A549 (cell line): ENCODE results near the gene MORC3.

Source experiments
- CEBPB ChIP-seq, 2 experiments: fragments of >200 bp in 1 of 2; sonication (Bioruptor Twin) in 1 of 2; formaldehyde crosslinking in 1 of 2; IDR thresholded peaks; 2 replicates each; pipeline ENCODE4 v1.6.1; 2012 to 2016
- EHMT2 ChIP-seq: fragments of 200-600 bp; sonication (generic); IDR thresholded peaks from 2 replicates; pipeline ENCODE4 v1.6.1; 2016; ENCODE audit warnings: antibody characterized with exemption, low read depth, mild to moderate bottlenecking, moderate library complexity
- EP300 ChIP-seq, 2 experiments: fragments of >200 bp; sonication (Bioruptor Twin); formaldehyde crosslinking; IDR thresholded peaks; 2 replicates in 1 of 2; 3 replicates in 1 of 2; pipeline ENCODE4 v1.6.1; 2016 to 2017
- FOSL2 ChIP-seq, 2 experiments: fragments of 450-650 bp in 1 of 2; fragments of >200 bp in 1 of 2; sonication (Bioruptor Twin) in 1 of 2; formaldehyde crosslinking; IDR thresholded peaks; 2 replicates each; pipeline versions ENCODE4 v1.5.0 to v1.6.1; 2016 to 2020; ENCODE audit warnings: mild to moderate bottlenecking in 1 of 2, moderate library complexity in 1 of 2
- JUN ChIP-seq, 2 experiments: fragments of >200 bp; sonication (Bioruptor Twin); formaldehyde crosslinking; IDR thresholded peaks; 2 replicates in 1 of 2; 3 replicates in 1 of 2; pipeline ENCODE4 v1.6.1; 2016 to 2017
- POLR2A ChIP-seq: IDR thresholded peaks from 2 replicates; pipeline ENCODE4 v1.6.1; 2012; ENCODE audit warnings: mild to moderate bottlenecking, low read length
- TF ChIP-seq, protein P1 (sequence below): fragments of 200-600 bp; sonication (generic); IDR thresholded peaks from 2 replicates; pipeline ENCODE4 v1.6.1; 2016; ENCODE audit warnings: antibody characterized with exemption, mild to moderate bottlenecking, moderate library complexity
- TF ChIP-seq, protein P2 (sequence below): fragments of >200 bp; sonication (Bioruptor Twin); formaldehyde crosslinking; IDR thresholded peaks from 3 replicates; pipeline ENCODE4 v1.5.1; 2016

DNA sequence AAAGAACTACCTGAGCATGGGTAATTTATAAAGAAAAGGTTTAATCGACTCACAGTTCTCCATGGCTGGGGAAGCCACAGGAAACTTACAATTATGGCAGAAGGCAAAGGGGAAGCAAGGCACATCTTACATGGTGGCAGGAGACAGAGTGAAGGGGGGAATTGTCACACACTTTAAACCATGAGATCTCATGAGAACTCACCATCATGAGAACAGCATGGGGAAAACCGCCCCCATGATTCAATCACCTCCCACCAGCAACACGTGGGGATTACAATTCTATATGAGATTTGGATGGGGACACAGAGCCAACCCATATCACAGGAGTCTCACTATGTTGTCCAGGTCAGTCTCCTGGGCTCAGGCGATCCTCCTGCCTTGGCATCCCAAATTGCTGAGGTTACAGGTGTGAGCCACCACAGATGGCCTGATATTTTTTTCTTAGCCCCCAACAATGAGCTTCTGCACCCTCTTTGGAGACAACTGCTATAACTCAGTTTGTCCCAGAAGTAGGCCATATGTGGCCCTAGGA lies 22.5 kb upstream of the MORC3 start:
- TF ChIP-seq, protein P1, sequence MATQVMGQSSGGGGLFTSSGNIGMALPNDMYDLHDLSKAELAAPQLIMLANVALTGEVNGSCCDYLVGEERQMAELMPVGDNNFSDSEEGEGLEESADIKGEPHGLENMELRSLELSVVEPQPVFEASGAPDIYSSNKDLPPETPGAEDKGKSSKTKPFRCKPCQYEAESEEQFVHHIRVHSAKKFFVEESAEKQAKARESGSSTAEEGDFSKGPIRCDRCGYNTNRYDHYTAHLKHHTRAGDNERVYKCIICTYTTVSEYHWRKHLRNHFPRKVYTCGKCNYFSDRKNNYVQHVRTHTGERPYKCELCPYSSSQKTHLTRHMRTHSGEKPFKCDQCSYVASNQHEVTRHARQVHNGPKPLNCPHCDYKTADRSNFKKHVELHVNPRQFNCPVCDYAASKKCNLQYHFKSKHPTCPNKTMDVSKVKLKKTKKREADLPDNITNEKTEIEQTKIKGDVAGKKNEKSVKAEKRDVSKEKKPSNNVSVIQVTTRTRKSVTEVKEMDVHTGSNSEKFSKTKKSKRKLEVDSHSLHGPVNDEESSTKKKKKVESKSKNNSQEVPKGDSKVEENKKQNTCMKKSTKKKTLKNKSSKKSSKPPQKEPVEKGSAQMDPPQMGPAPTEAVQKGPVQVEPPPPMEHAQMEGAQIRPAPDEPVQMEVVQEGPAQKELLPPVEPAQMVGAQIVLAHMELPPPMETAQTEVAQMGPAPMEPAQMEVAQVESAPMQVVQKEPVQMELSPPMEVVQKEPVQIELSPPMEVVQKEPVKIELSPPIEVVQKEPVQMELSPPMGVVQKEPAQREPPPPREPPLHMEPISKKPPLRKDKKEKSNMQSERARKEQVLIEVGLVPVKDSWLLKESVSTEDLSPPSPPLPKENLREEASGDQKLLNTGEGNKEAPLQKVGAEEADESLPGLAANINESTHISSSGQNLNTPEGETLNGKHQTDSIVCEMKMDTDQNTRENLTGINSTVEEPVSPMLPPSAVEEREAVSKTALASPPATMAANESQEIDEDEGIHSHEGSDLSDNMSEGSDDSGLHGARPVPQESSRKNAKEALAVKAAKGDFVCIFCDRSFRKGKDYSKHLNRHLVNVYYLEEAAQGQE, result no peak
- TF ChIP-seq EHMT2 (no peak), FOSL2 (IDR thresholded peaks at IDR 0.05) (no peak), FOSL2 (CRISPR knock-in tag; IDR thresholded peaks at IDR 0.05) (no peak), JUN (IDR thresholded peaks at IDR 0.05) (no peak), EP300 (IDR thresholded peaks at IDR 0.05) (no peak), CEBPB (IDR thresholded peaks at IDR 0.05) (no peak), POLR2A (no peak)
- TF ChIP-seq, protein P2, sequence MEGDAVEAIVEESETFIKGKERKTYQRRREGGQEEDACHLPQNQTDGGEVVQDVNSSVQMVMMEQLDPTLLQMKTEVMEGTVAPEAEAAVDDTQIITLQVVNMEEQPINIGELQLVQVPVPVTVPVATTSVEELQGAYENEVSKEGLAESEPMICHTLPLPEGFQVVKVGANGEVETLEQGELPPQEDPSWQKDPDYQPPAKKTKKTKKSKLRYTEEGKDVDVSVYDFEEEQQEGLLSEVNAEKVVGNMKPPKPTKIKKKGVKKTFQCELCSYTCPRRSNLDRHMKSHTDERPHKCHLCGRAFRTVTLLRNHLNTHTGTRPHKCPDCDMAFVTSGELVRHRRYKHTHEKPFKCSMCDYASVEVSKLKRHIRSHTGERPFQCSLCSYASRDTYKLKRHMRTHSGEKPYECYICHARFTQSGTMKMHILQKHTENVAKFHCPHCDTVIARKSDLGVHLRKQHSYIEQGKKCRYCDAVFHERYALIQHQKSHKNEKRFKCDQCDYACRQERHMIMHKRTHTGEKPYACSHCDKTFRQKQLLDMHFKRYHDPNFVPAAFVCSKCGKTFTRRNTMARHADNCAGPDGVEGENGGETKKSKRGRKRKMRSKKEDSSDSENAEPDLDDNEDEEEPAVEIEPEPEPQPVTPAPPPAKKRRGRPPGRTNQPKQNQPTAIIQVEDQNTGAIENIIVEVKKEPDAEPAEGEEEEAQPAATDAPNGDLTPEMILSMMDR, result no peak
